Stimulated activated CD4-positive, alpha-beta T cell treated with anti-CD3 and anti-CD28 coated beads, Interleukin-12 subunit alpha, Interleukin-12 subunit beta, amount 100 ng/mL, for 4 hours (primary cell): ENCODE results near the gene ADAMTS12.

ENCODE experiments used
- DNase-seq: peaks from one replicate; pipeline ENCODE4 v3.0.0-alpha.2; 2020

Gene ADAMTS12

GRCh38 chr5:33840927-33841547 is 50.8 kb downstream of the ADAMTS12 start:
- DNase-seq, result no peak

GRCh38 chr5:33837301-33837700 is 54.5 kb downstream of the ADAMTS12 start:
- DNase-seq, result no peak

- DNase-seq, result no peak
Measured at GRCh38 chr5:33834334-33834733, 57.5 kb downstream of the ADAMTS12 start.

GRCh38 chr5:33833237-33833575 is 58.6 kb downstream of the ADAMTS12 start:
- no peak for DNase-seq

- DNase-seq, result no peak
Measured at GRCh38 chr5:33832404-33833236, 59.2 kb downstream of the ADAMTS12 start.

- no peak for DNase-seq
Measured at GRCh38 chr5:33831041-33831440, 60.7 kb downstream of the ADAMTS12 start.

- DNase-seq, result no peak
Measured at GRCh38 chr5:33829430-33829829, 62.4 kb downstream of the ADAMTS12 start.

GRCh38 chr5:33828626-33829308 is 63.0 kb downstream of the ADAMTS12 start:
- DNase-seq, result no peak

GRCh38 chr5:33827885-33828284 is 63.9 kb downstream of the ADAMTS12 start:
- no peak for DNase-seq

- DNase-seq, result no peak
Measured at GRCh38 chr5:33827018-33827707, 64.6 kb downstream of the ADAMTS12 start.

GRCh38 chr5:33824516-33825195 is 67.1 kb downstream of the ADAMTS12 start:
- no peak for DNase-seq

GRCh38 chr5:33817301-33817700 is 74.5 kb downstream of the ADAMTS12 start:
- no peak for DNase-seq

- no peak for DNase-seq
Measured at GRCh38 chr5:33816791-33817190, 75.0 kb downstream of the ADAMTS12 start.

GRCh38 chr5:33812746-33813145 is 79.0 kb downstream of the ADAMTS12 start:
- DNase-seq, result no peak

GRCh38 chr5:33810491-33811120 is 81.2 kb downstream of the ADAMTS12 start:
- DNase-seq, result no peak

- DNase-seq, result no peak
Measured at GRCh38 chr5:33809936-33810335, 81.9 kb downstream of the ADAMTS12 start.

GRCh38 chr5:33808699-33809098 is 83.1 kb downstream of the ADAMTS12 start:
- DNase-seq, result no peak

- no peak for DNase-seq
Measured at GRCh38 chr5:33807771-33808170, 84.0 kb downstream of the ADAMTS12 start.

- no peak for DNase-seq
Measured at GRCh38 chr5:33806738-33807442, 84.9 kb downstream of the ADAMTS12 start.

- DNase-seq, result no peak
Measured at GRCh38 chr5:33801292-33801691, 90.5 kb downstream of the ADAMTS12 start.

- DNase-seq, result no peak
Measured at GRCh38 chr5:33800241-33800950, 91.4 kb downstream of the ADAMTS12 start.
